ENCODE results near the gene XKR3.
"Not testable (repeated sequence)": the region's sequence is repeated elsewhere in the genome, so short reads cannot be mapped to it uniquely, and the experiment has no call there.

XKR3 gene

DNA sequence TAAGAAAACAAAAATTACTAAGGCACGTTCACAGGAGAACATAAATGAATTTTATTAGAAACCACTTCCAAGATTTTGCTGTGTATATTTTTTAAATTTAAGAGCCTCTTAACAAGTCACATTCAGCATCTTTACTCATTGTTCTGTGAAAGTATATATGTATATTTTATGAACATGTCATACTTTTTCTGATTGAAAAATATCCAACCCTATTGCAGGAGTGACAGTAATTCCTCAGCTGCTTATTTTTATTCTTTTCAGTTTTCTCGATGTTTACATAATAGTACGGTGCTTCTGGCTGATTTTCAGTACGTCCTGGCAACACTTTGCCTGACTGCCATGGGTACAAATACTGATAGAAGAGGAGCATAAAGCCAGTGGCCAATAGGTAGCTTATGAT is 41.8 kb downstream of the XKR3 start:
- Histone ChIP-seq H3K9me3 (ENCODE audit: control insufficient read depth, insufficient read depth, low read length) (no peaks in the 10 kb centered on the region), H3K4me1 (ENCODE audit: control insufficient read depth, insufficient read depth, low read length) (no peaks in the 10 kb centered on the region), H3K27me3 (ENCODE audit: control insufficient read depth, insufficient read depth, low read length) (no peaks in the 10 kb centered on the region), H3K36me3 (ENCODE audit: control insufficient read depth, insufficient read depth, low read length) (no peaks in the 10 kb centered on the region), H3K27ac (ENCODE audit: low read length) (no peak overlapping the region), H3K4me3 (ENCODE audit: low read length) (no peak overlapping the region)
- WGBS (ENCODE audit: insufficient coverage, insufficient read length), result no CpG with 5 or more reads among the region's 4 CpGs
- no peak for DNase-seq (ENCODE audit: low read depth, low spot score)

DNA sequence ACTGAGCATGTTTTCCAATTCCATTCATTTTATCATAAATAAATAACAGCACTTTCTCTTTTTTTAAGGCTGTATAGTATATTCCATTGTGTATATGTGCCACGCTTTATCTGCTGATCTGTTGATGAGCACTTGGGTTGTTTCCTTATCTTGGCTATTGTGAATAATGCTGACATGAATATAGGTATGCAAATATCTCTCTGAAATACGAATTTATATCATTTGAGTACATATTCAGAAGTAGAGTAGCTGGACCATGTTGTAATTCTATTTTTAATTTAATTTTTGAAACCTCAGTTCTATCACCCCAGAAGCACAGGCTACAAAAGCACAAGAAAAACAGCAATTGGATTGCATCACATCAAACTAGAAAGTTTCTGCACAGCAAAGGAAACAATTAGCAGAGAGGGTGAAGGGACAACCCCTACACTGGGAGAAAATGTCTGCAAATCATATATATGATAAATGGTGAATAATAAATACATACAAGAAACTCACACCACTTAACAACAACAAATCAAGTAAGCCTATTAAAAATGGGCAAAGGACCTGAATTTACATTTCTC is 43.4 kb downstream of the XKR3 start:
- Histone ChIP-seq H3K27ac (ENCODE audit: low read length) (no peak overlapping the region), H3K27me3 (ENCODE audit: control insufficient read depth, insufficient read depth, low read length) (no peaks in the 10 kb centered on the region), H3K4me3 (ENCODE audit: low read length) (no peak overlapping the region), H3K36me3 (ENCODE audit: control insufficient read depth, insufficient read depth, low read length) (no peaks in the 10 kb centered on the region), H3K4me1 (ENCODE audit: control insufficient read depth, insufficient read depth, low read length) (no peaks in the 10 kb centered on the region), H3K9me3 (ENCODE audit: control insufficient read depth, insufficient read depth, low read length) (no peaks in the 10 kb centered on the region)
- DNase-seq (ENCODE audit: low read depth, low spot score), result no peak
- WGBS (ENCODE audit: insufficient coverage, insufficient read length), result no CpG with 5 or more reads among the region's 2 CpGs

DNA sequence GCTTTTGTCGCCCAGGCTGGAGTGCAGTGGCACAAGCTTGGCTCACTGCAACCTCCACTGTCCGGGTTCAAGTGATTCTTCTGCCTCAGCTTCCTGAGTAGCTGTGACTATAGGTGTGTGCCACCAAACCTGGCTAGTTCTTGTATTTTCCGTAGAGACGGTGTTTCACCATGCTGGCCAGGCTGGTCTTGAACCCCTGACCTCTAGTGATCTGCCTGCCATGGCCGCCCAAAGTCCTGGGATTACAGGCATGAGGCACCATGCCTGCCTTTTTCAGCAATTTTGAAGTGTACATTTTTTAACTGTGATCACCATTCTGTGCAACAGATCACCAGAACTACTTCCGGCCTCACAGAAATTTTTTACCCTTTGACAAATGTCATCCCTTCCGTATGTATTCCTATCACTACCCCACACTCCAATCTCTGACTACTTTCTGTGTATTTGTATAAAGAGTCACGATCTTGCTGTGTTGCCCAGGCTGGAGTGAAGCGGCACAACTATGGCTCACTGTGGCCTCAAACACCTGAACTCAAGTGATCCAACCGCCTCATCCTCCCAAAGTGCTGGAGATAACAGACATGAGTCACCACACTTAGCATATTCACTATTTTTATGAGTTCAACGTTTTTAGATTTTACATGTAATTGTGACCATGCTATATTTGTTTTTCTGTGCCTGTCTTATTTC is 44.0 kb downstream of the XKR3 start:
- no peak for DNase-seq (ENCODE audit: low read depth, low spot score)
- no CpG with 5 or more reads among the region's 11 CpGs for WGBS (ENCODE audit: insufficient coverage, insufficient read length)

DNA sequence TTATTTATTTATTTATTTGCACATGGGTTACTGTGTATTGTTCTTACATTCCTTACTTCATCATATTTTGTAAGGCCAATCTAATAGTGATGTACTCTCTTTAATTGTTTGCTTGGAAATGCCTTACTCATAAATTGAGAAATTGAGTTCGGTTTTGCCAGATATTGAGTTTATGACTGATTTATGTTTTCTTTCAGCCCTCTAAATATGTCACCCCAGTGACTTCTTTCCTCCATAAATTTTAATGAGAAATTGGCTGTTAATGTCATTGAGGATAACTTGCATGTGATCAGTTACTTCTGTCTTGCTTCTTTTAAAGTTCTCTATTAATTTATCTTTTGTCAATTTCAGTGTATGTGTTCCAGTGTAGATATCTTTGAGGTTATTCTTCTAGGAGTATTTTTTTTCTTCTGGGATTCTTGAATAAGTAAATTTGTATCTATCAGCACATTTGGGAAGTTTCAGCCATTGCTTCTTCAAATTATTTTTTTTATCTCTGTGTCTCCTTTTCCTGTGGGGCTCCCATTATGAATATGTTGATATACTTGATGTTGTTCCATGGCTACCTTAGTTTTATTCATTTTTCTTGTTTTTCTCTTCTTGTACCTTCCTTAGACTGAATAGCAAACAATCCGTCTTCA is 47.8 kb downstream of the XKR3 start:
- WGBS (ENCODE audit: insufficient coverage, insufficient read length), result no CpG with 5 or more reads among the region's 2 CpGs
- Histone ChIP-seq H3K36me3 (ENCODE audit: control insufficient read depth, insufficient read depth, low read length) (no peaks in the 10 kb centered on the region), H3K4me3 (ENCODE audit: low read length) (no peak overlapping the region), H3K4me1 (ENCODE audit: control insufficient read depth, insufficient read depth, low read length) (no peaks in the 10 kb centered on the region), H3K27me3 (ENCODE audit: control insufficient read depth, insufficient read depth, low read length) (no peaks in the 10 kb centered on the region), H3K9me3 (ENCODE audit: control insufficient read depth, insufficient read depth, low read length) (no peaks in the 10 kb centered on the region), H3K27ac (ENCODE audit: low read length) (no peak overlapping the region)
- DNase-seq (ENCODE audit: low read depth, low spot score), result no peak

More for the DNA sequence above, 44.0 kb downstream of the XKR3 start:
- H3K27ac ChIP-seq (ENCODE audit: low read length), result no peak overlapping the region
- H3K4me3 ChIP-seq (ENCODE audit: low read length), result no peak overlapping the region
- no peaks in the 10 kb centered on the region for H3K9me3 ChIP-seq (ENCODE audit: control insufficient read depth, insufficient read depth, low read length)
- no peaks in the 10 kb centered on the region for H3K27me3 ChIP-seq (ENCODE audit: control insufficient read depth, insufficient read depth, low read length)
- no peaks in the 10 kb centered on the region for H3K36me3 ChIP-seq (ENCODE audit: control insufficient read depth, insufficient read depth, low read length)
- H3K4me1 ChIP-seq (ENCODE audit: control insufficient read depth, insufficient read depth, low read length), result no peaks in the 10 kb centered on the region

DNA sequence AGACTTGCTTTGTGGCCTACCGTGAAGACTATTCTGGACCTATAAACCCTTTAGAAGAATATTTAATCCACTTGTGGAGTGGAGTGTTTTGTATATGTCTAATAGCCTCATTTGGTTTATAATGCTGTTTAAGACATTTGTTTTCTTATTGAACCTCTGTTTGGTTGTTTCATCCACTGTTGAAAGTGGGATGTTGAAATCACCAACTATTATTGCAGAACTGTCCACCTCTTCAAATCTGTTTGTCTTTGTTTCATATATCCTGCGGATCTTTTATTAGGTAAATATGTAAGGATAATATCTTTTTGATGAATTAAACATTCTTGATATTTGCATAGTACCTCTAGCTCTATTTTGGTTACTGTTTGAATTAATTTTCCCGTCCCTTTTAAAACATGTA is 49.1 kb downstream of the XKR3 start:
- no peaks in the 10 kb centered on the region for H3K27me3 ChIP-seq (ENCODE audit: control insufficient read depth, insufficient read depth, low read length)
- WGBS (ENCODE audit: insufficient coverage, insufficient read length), result no CpG with 5 or more reads among the region's 3 CpGs
- no peak for DNase-seq (ENCODE audit: low read depth, low spot score)
- no peak overlapping the region for H3K4me3 ChIP-seq (ENCODE audit: low read length)
- no peaks in the 10 kb centered on the region for H3K4me1 ChIP-seq (ENCODE audit: control insufficient read depth, insufficient read depth, low read length)
- no peaks in the 10 kb centered on the region for H3K9me3 ChIP-seq (ENCODE audit: control insufficient read depth, insufficient read depth, low read length)
- no peak overlapping the region for H3K27ac ChIP-seq (ENCODE audit: low read length)
- H3K36me3 ChIP-seq (ENCODE audit: control insufficient read depth, insufficient read depth, low read length), result no peaks in the 10 kb centered on the region

DNA sequence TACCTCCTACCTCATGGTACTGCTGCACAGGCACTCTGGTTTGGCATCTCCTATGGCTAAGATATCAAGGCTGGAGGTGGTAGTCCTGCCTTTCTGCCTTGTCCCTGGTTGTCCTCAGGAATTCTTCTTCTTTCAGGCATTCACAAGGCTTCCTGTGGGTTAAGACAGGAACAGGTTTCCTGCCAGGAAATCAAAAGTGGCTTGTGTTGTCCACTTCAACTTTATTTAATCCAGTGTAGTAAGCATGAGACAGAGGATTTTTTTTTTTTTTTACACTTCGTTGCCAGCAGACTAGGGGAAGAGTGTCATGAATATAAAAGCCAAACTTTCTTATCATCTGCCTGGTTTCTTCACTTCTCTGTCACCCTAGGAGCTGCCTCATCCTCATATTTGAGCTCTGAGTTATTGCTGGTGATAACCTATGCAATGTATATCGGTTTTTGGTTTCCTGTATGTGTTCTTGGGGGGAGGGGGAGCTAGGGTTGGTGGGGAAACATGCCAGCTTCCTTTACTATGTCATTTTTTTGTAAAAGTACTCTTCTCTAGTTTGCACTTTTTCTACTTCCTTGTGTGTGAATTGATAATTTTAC is 50.2 kb downstream of the XKR3 start:
- no peak for DNase-seq (ENCODE audit: low read depth, low spot score)
- H3K27ac ChIP-seq (ENCODE audit: low read length), result no peak overlapping the region
- H3K4me3 ChIP-seq (ENCODE audit: low read length), result no peak overlapping the region
- H3K27me3 ChIP-seq (ENCODE audit: control insufficient read depth, insufficient read depth, low read length), result no peaks in the 10 kb centered on the region
- H3K9me3 ChIP-seq (ENCODE audit: control insufficient read depth, insufficient read depth, low read length), result no peaks in the 10 kb centered on the region
- no CpG with 5 or more reads among the region's 2 CpGs for WGBS (ENCODE audit: insufficient coverage, insufficient read length)
- no peaks in the 10 kb centered on the region for H3K36me3 ChIP-seq (ENCODE audit: control insufficient read depth, insufficient read depth, low read length)
- H3K4me1 ChIP-seq (ENCODE audit: control insufficient read depth, insufficient read depth, low read length), result no peaks in the 10 kb centered on the region

DNA sequence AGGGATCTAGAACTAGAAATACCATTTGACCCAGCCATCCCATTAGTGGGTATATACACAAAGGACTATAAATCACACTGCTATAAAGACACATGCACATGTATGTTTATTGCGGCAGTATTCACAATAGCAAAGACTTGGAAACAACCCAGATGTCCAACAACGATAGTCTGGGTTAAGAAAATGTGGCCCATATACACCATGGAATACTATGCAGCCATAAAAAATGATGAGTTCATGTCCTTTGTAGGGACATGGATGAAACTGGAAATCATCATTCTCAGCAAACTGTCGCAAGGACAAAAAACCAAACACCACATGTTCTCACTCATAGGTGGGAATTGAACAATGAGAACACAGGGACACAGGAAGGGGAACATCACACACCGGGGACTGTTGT is 53.6 kb downstream of the XKR3 start:
- not testable (repeated sequence) for H3K27ac ChIP-seq (ENCODE audit: low read length); H3K9me3 ChIP-seq (ENCODE audit: control insufficient read depth, insufficient read depth, low read length); H3K36me3 ChIP-seq (ENCODE audit: control insufficient read depth, insufficient read depth, low read length); H3K27me3 ChIP-seq (ENCODE audit: control insufficient read depth, insufficient read depth, low read length); H3K4me1 ChIP-seq (ENCODE audit: control insufficient read depth, insufficient read depth, low read length); DNase-seq (ENCODE audit: low read depth, low spot score); H3K4me3 ChIP-seq (ENCODE audit: low read length)
- WGBS (ENCODE audit: insufficient coverage, insufficient read length), result no CpG with 5 or more reads among the region's 4 CpGs

DNA sequence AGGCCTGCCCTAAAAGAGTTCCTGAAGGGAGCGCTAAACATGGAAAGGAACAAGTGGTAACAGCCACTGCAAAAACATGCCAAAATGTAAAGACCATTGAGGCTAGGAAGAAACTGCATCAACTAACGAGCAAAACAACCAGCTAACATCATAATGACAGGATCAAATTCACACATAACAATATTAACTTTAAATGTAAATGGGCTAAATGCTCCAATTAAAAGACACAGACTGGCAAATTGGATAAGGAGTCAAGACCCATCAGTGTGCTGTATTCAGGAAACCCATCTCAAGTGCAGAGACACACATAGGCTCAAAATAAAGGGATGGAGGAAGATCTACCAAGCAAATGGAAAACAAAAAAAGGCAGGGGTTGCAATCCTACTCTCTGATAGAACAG is 57.3 kb downstream of the XKR3 start:
- H3K9me3 ChIP-seq (ENCODE audit: control insufficient read depth, insufficient read depth, low read length); H3K27ac ChIP-seq (ENCODE audit: low read length); DNase-seq (ENCODE audit: low read depth, low spot score); H3K27me3 ChIP-seq (ENCODE audit: control insufficient read depth, insufficient read depth, low read length); H3K4me1 ChIP-seq (ENCODE audit: control insufficient read depth, insufficient read depth, low read length); H3K36me3 ChIP-seq (ENCODE audit: control insufficient read depth, insufficient read depth, low read length); H3K4me3 ChIP-seq (ENCODE audit: low read length): not testable (repeated sequence)
- WGBS (ENCODE audit: insufficient coverage, insufficient read length), result no CpG with 5 or more reads among the region's 2 CpGs

DNA sequence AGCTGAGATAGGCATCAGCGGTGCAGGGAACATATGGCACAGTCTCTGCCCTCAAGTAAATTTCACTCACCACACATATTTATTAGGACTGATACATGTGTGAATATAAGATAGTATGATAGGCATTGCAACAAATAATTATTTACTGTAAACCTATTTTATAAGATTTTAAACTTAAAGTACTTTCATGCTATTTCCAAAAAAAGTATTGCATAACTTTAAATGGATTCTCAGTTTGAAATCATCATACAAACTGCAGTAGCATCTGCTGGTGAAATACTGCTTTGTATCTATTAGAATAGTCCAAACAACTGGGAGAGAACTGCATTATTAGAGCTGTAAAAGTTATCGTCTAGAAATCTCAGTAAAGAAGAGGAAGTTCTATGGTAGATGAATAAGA is 63.0 kb downstream of the XKR3 start:
- H3K27ac ChIP-seq (ENCODE audit: low read length); H3K4me3 ChIP-seq (ENCODE audit: low read length); H3K27me3 ChIP-seq (ENCODE audit: control insufficient read depth, insufficient read depth, low read length); H3K4me1 ChIP-seq (ENCODE audit: control insufficient read depth, insufficient read depth, low read length); H3K9me3 ChIP-seq (ENCODE audit: control insufficient read depth, insufficient read depth, low read length); DNase-seq (ENCODE audit: low read depth, low spot score); H3K36me3 ChIP-seq (ENCODE audit: control insufficient read depth, insufficient read depth, low read length): not testable (repeated sequence)
- WGBS (ENCODE audit: insufficient coverage, insufficient read length), result no CpG with 5 or more reads among the region's 2 CpGs

DNA sequence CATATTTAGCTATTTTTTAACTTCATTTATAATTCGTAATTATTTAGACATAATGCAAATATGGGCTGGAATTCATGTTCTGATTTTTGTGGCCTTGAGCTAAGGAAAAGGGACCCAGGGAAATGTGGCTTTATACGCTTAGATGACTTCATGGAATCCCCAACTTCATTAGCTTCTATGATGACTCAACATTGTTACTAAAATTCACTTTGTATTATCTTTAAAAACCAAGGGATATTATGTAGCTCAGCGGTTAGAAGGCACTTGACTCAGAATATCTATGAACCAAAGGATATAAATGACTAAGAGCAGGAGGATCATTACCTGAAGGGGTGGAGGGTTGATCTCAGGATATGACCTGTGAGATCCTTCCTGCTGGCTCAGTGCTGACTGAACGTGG is 64.8 kb downstream of the XKR3 start:
- H3K27me3 ChIP-seq (ENCODE audit: control insufficient read depth, insufficient read depth, low read length); H3K36me3 ChIP-seq (ENCODE audit: control insufficient read depth, insufficient read depth, low read length); H3K27ac ChIP-seq (ENCODE audit: low read length); H3K4me1 ChIP-seq (ENCODE audit: control insufficient read depth, insufficient read depth, low read length); H3K9me3 ChIP-seq (ENCODE audit: control insufficient read depth, insufficient read depth, low read length); H3K4me3 ChIP-seq (ENCODE audit: low read length); DNase-seq (ENCODE audit: low read depth, low spot score): not testable (repeated sequence)
- no CpG with 5 or more reads among the region's 4 CpGs for WGBS (ENCODE audit: insufficient coverage, insufficient read length)

Measured in iPS DF 6.9 (cell line).